K562 (cell line): Measurements from ENCODE around the gene SKIC2. TPM values are rescaled to one million over a fixed set of nuclear protein-coding genes. Genes with fewer than 3 reads are reported as not detected.

Experiments used
- BACH1 ChIP-seq: fragments of 200-800 bp; sonication (Bioruptor generic); IDR thresholded peaks from 2 replicates; pipeline ENCODE4 v1.6.1; 2016; ENCODE audit warnings: missing genetic modification characterization, missing compliant biosample characterization
- CTCF ChIP-seq, 3 experiments: IDR thresholded peaks in 2 of 3; conservative IDR thresholded peaks in 1 of 3; 2 replicates each; pipeline ENCODE4 v1.5.1; 2011 to 2012; ENCODE audit warnings: low read length in 3 of 3, mild to moderate bottlenecking in 3 of 3, control low read depth in 2 of 3, improper control_type of control experiment in 1 of 3, inconsistent platforms in 1 of 3, low read depth in 1 of 3, mixed read lengths in 1 of 3, moderate library complexity in 1 of 3; ENCODE audit not compliant: insufficient read depth in 2 of 3
- KLF16 ChIP-seq: IDR thresholded peaks from 2 replicates; pipeline ENCODE4 v1.6.1; 2016; ENCODE audit warnings: antibody characterized with exemption
- NCOA1 ChIP-seq: fragments of 450-650 bp; IDR thresholded peaks from 2 replicates; pipeline ENCODE4 v1.6.1; 2016; ENCODE audit warnings: low read depth
- PBX2 ChIP-seq, 2 experiments: IDR thresholded peaks in 1 of 2; conservative IDR thresholded peaks in 1 of 2; 2 replicates each; pipeline ENCODE4 v1.6.1; 2016; ENCODE audit warnings: low read depth in 2 of 2, mild to moderate bottlenecking in 1 of 2, missing compliant biosample characterization in 1 of 2, missing genetic modification characterization in 1 of 2, moderate library complexity in 1 of 2
- RUNX1 ChIP-seq: sonication (generic); IDR thresholded peaks from 2 replicates; pipeline ENCODE4 v1.6.1; 2016; ENCODE audit warnings: antibody characterized with exemption, low read depth
- SMC3 ChIP-seq: conservative IDR thresholded peaks from 2 replicates; pipeline ENCODE4 v1.6.1; 2011; ENCODE audit warnings: low read depth, low read length, improper control_type of control experiment; ENCODE audit not compliant: insufficient read depth
- ZNF592 ChIP-seq: fragments of 450-650 bp; IDR thresholded peaks from 2 replicates; pipeline ENCODE4 v1.6.1; 2017; ENCODE audit warnings: antibody characterized with exemption, mild to moderate bottlenecking
- polyA plus RNA-seq, 8 experiments: library from polyadenylated mRNA; depleted of rRNA in 4 of 8; stranded (reverse) in 5 of 8; unstranded in 3 of 8; fragments of >200 nt; fragmentation: Nextera tagmentation in 2 of 8; fragmentation: Illumina TruSeq in 1 of 8; extraction: Ambion mirVana in 2 of 8; extraction: Trizol in 1 of 8; gene quantifications; 2 replicates each; pipeline versions ENCODE4 v1.2.1 to v1.2.3, GENCODE V29; 2011 to 2014; ENCODE audit warnings: inconsistent platforms in 1 of 8, missing spikeins in 1 of 8
- total RNA-seq, 7 experiments: library from RNA; depleted of rRNA in 6 of 7; stranded (reverse); fragments of >200 nt in 6 of 7; fragmentation: Illumina TruSeq in 2 of 7; extraction: Trizol in 2 of 7; gene quantifications; 2 replicates each; pipeline versions ENCODE4 v1.2.1 to v1.2.3, GENCODE V29; 2011 to 2021; ENCODE audit warnings: low replicate concordance in 1 of 7

Gene SKIC2
- total and polyA plus RNA-seq, 9 of the 15 experiments (the other 6 are each of a cell fraction or from before 2014, with no cell fraction given) = 3.3 to 94.6 (median 38.8) TPM

GRCh38 chr6:31952140-31952805, 6.7 kb upstream of the SKIC2 start (continued):
- TF ChIP-seq PBX2 (CRISPR knock-in tag; IDR thresholded peaks at IDR 0.05; ENCODE audit: low read depth) = no peak
- peak; percentile 73 for TF ChIP-seq PBX2 (tag; conservative IDR thresholded peaks at IDR 0.05; ENCODE audit: low read depth)
- peak; percentile 51 for TF ChIP-seq KLF16
- TF ChIP-seq RUNX1 = 0 out of 2 replicates have a peak, but pooled peaks have one; percentile 43
- peak; percentile 68 for TF ChIP-seq SMC3
- peak; percentile 94 to 97 (median 94) for TF ChIP-seq CTCF (IDR thresholded peaks at IDR 0.05 in 2 of 3, conservative IDR thresholded peaks at IDR 0.05 in 1 of 3; ENCODE audit: insufficient read depth in 2 of 3, low read depth in 1 of 3, low read length in 3 of 3)
- TF ChIP-seq NCOA1 = no peak
- 0 out of 2 replicates have a peak, but pooled peaks have one; percentile 18 for TF ChIP-seq ZNF592
- no peak for TF ChIP-seq BACH1 (tag)
- TF ChIP-seq, all 486 proteins: peak for 23
